ENCODE measurements around the gene FRMPD4.

- TF ChIP-seq TSC22D2 (CRISPR knock-in tag; IDR thresholded peaks at IDR 0.05; ENCODE audit: borderline replicate concordance) = no peak
- TF ChIP-seq SRY (CRISPR knock-in tag; IDR thresholded peaks at IDR 0.05) = no peak
- no peak for TF ChIP-seq KLF11 (CRISPR knock-in tag; IDR thresholded peaks at IDR 0.05)
- TF ChIP-seq, protein P1, sequence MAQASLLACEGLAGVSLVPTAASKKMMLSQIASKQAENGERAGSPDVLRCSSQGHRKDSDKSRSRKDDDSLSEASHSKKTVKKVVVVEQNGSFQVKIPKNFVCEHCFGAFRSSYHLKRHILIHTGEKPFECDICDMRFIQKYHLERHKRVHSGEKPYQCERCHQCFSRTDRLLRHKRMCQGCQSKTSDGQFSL (CRISPR knock-in tag; IDR thresholded peaks at IDR 0.05) = no peak
- no peak for TF ChIP-seq POLR2A (IDR thresholded peaks at IDR 0.05; ENCODE audit: insufficient read depth in 1 of 2, low read depth in 2 of 2, low read length in 2 of 2)
- no peak for TF ChIP-seq SP1 (IDR thresholded peaks at IDR 0.05)
- no peak for TF ChIP-seq SP1 (CRISPR knock-in tag; IDR thresholded peaks at IDR 0.05)
- no peak for TF ChIP-seq ZFP82 (CRISPR knock-in tag; IDR thresholded peaks at IDR 0.05; ENCODE audit: borderline replicate concordance)
- no peak for TF ChIP-seq KLF6 (CRISPR knock-in tag; IDR thresholded peaks at IDR 0.05)
- TF ChIP-seq MLX (CRISPR knock-in tag; IDR thresholded peaks at IDR 0.05) = no peak
- TF ChIP-seq RFX5 (IDR thresholded peaks at IDR 0.05; ENCODE audit: low read depth, low read length) = no peak
- no peak for TF ChIP-seq TCF7L2 (IDR thresholded peaks at IDR 0.05; ENCODE audit: low read depth, low read length)
These were observed 24.1 kb downstream of the FRMPD4 start for GRCh38 chrX:12162420-12162819.

All from HepG2 (cell line).